Activated CD4-positive, alpha-beta T cell treated with anti-CD3 and anti-CD28 coated beads, Interleukin-2, amount 50 U/mL, for 1 hour (primary cell): ENCODE results near the gene MPRIP.

Experiments
- DNase-seq: peaks from one replicate; pipeline ENCODE4 v3.0.0-alpha.2; 2020

Gene MPRIP

DNA sequence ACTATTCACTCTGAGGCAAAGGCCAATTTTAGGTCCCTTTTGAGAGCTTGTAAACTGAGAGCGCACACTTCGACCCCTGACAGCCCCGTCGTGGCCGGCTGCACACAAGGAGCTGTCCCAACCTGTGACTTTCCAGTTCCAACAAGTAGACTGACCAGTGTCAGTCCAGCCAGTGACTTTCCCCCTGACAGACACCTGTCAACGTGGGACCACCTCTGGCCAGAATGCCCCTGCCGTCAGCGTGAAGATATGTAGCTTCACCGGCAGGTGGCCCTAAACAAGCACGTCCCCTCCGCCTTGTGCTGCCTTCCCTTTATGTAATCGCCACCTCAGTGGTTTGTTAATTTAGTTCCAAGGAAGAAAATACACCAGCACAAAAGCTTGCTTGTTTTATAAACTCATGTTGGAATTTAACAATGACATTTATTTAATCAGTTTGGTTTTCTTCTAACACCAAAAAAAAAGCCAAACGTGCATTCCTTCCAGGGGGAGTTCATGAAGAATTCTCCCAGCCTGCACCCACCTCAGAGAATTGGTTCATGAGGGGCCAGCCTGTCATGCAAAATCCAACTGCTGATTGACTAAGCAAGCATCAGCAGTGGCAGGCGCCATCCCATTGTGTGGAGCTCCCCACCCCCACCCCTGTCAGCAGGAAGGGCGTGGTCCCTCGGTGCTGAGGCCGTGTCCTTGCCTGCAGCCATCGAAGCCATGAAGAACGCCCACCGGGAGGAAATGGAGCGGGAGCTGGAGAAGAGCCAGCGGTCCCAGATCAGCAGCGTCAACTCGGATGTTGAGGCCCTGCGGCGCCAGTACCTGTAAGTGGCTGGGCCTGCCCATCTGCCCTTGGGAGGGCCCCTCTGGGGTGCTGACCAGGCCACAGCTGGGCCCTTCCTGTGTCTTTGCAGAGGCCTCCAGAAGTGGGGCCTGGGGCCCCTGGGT is 130.0 kb downstream of the MPRIP start:
- no peak for DNase-seq

GRCh38 chr17:17172990-17173389 is 130.7 kb downstream of the MPRIP start:
- no peak for DNase-seq

DNA sequence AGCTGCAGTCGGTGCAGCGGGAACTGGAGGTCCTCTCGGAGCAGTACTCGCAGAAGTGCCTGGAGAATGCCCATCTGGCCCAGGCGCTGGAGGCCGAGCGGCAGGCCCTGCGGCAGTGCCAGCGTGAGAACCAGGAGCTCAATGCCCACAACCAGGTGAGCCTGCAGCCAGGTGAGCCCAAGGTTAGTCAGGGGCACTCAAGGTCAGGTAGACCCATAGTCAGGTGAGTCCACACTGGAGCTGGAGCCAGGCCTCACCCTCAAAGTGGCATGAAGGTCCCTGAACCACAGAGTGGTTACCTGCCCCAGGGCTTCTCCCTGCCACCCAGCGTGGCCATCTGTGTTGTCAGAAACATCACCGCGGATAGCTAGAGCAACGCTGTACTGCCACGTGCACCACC is 131.7 kb downstream of the MPRIP start:
- no peak for DNase-seq

GRCh38 chr17:17175340-17175739 is 133.1 kb downstream of the MPRIP start:
- no peak for DNase-seq

- DNase-seq, result no peak
Measured at GRCh38 chr17:17175917-17176316, 133.7 kb downstream of the MPRIP start.

- peak; percentile 36 for DNase-seq
Measured at GRCh38 chr17:17176341-17176740, 134.1 kb downstream of the MPRIP start.

DNA sequence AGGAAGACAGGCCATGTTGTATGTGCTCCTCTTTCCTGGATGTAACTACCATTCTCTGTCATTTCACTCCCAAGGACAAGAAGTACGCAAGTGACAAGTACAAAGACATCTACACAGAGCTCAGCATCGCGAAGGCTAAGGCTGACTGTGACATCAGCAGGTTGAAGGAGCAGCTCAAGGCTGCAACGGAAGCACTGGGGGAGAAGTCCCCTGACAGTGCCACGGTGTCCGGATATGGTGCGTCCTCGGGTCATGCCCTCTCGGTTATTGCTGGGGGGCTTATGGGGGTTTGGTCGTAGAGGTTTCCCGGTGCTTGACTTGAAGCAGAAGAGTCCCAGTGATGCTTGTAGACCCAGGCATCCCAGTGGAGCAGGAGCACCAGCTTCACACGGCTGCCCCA is 134.9 kb downstream of the MPRIP start:
- no peak for DNase-seq

DNA sequence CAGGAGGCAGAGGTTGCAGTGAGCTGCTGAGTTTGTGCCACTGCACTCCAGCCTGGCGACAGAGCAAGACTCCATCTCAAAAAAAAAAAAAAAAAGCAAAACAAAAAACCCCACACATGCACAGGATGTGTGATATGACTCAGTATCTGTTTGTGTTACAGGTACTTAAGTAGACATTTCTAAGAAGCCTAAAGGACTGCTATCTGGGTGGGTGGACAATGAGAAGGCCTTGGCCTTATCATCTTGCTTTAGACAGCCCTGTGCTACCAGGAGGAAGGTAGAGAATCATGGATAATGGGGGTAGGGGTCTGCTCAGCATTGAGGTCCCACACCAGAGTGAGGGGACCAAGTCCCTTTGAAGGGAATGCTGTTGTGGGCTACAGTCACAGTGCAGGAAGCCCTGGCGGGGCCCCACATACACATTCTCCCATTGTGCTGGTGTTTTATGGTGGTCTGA is 137.1 kb downstream of the MPRIP start:
- DNase-seq, result no peak

GRCh38 chr17:17180141-17180603 is 137.9 kb downstream of the MPRIP start:
- peak; percentile 34 for DNase-seq

DNA sequence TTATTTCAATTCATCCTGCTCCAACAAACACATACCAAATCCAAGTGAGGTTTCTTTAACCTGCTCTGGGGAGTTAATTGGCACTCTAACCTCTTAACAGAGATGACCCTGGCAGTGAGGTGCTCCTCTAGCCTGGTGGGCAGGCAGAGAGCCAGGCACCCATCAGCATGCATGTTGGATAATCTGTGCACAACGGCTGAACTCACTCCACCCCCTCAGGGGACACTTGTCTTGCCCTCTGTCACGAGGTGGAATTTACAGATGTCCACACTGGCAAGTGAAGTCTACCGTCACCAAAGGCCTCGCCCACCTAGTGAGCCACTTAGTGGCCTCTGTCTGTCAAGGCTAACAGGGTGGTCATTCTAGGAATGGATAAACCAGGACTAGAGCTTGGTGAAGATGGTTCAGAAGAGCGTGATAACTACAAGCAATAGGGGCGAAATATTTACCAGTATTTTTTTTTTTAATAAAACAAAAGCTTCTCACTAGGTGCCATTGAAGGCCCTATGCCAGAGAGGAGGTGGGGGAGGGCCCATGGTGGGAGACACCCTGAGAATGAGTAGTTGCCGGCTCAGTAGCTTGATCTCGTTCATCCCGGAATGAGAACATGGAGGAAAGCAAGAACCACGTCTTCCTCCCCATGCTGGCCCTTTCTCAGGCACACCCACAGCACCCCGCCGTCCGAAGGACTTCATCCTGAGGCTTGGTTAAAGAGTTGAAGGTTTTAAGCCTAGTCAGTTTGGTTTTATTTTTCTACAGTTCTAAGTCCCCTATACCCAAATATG is 138.7 kb downstream of the MPRIP start:
- DNase-seq, result no peak

GRCh38 chr17:17181666-17182597 is 139.7 kb downstream of the MPRIP start:
- DNase-seq, result peak; percentile 32

DNA sequence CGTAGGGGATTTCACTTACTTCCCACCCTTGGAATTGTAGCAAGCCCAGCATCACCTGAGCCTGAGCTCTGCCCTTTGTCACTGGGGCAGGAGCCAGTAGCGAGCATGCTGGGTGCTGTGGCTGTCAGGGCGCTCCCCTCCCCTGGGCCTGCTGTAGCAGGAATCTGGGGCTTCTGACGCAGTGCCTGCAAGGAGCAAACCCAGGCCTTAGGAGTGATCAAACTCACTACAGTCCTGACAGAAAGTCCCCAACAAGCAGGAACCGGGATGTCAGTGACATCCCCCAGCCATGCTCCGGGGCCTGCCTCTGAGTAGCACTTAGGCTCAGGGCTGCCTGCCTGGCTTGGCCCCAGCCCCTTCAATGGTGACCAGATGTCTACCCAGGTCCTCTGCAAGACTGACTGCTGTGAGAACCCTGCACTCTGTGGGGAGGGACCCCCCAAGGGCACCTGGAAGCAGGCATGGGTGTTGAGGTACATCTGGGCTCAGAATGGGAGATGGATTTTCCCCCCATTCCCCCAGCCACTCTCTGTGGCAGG is 140.4 kb downstream of the MPRIP start:
- peak; percentile 22 for DNase-seq

GRCh38 chr17:17183744-17184143 is 141.5 kb downstream of the MPRIP start:
- DNase-seq, result no peak

- peak; percentile 19 for DNase-seq
Measured at GRCh38 chr17:17184985-17185757, 142.9 kb downstream of the MPRIP start.

DNA sequence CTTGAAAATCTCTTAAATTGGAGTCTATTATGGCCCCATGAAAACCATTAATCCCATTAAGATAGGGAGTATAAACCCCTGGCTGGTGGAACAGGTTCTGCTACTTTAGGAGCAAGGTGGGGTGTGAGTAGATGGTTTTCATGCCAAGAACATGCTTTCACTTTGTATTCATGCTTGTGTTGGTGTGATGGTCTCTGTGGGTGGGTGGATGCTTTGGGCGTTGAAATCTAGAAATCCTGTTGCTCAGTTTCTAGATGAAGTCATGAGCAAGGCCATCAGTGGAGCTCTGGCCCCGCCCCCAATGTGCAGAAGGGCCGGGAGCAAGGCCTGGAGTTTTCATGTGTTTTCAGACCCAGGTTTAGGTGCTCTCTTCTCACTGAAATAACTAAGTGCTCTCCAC is 143.8 kb downstream of the MPRIP start:
- DNase-seq, result no peak

DNA sequence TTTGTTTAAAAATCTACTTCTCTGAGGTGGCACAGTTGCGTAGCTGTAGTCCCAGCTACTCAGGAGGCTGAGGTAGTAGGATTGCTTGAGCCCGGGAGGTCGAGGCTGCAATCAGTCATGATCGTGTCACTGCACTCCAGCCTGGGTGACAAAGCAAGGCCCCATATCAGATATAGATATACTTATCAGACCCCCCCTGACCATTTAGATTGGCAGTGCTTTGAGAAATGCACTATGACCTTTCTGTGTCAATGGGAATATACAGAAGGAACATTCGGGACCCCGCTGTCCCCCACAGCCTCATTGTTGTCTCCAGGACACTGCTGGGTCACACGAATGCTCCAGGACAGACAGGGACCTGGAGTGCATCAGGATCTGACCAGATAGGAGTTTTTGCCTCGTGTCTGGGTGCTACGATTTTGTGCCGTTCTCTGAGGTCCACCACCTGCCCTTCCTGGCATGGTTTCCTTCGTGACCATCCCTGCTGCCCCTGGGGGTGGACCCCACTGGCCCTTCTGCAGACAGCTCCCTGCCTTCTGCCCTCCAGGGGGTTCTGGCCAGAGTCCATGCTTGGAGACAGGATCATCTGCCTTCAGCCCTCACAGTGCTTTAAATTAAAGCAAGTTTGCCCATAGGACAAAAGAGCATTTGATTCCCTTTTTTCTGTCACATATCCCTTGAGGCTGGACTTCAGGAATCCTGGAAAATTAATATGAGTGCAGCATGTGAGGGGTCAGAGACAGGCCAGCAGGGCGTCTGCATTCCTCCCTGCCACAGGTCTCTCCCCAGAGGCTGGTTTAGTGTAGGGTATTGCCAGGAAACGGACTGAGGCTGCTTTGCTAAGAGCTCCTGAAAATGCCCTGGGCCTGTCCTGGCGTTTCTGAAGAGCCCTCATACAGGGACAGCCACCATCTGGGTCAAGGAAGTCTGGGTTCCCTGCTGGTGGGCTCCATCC is 144.6 kb downstream of the MPRIP start:
- DNase-seq, result no peak

DNA sequence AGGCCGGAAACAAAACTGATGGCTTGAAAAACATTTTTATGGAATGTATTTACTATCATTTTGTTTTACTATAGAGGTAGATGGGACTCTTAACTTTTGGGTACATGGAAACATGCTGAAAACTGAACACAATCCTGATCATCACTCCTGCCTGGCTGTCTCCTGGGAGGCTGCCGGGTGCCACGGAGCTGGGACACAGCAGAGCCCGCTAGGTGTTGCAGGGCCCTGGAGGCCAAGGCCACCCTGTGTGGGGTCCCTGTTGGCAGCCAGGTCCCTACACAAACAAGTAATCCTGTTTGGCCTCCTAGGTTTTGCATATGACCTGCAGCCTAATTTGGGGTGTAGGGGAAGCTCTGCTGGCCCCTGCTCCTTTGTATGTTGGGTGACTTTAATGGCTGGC is 146.3 kb downstream of the MPRIP start:
- no peak for DNase-seq

GRCh38 chr17:17189559-17189958 is 147.3 kb downstream of the MPRIP start:
- no peak for DNase-seq

DNA sequence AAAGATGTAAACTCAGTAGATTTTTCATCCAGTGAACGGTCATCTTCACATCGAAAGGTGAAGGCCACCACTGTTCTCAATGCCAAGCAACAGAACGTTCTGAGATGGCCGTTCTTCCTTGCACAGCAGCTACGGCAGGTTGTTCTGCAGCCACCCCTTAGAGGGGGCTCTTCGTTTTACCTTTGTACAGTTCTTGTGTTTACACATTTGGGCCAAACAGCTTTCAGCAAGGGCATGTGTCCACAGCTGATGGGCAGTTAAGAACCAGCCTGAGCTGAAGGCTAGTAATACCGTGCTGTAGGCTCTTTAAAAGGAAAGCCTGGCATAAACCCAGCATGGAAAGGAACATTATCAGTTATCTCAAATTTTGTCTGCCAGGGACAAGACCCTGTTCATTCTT is 147.9 kb downstream of the MPRIP start:
- no peak for DNase-seq

DNA sequence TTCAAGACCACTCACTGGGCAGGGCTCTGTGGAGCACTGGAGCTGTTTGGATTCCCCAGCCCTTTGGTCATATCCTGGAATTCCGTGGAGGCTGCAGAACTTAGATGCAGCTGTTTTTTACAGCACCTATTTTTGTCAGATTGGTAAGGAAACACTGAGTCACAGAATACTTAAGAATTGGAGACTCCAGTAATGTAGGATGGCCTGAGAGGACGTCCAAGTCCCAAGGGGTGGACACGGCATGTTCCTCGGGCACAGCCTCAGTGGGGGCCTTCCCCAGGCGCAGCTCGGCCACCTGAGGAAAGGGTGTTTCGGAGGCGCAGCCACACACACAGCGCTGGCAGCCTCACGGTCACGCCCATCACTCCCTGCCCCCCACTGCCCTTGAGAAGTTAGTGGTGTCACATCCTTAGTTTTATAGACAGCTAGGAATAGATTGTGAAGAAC is 149.1 kb downstream of the MPRIP start:
- DNase-seq, result no peak
